M059J (cell line): ENCODE data around the gene MCU. TPM values are rescaled to one million over a fixed set of nuclear protein-coding genes. Genes with fewer than 3 reads are reported as not detected.
"Not testable (repeated sequence)": the region's sequence is repeated elsewhere in the genome, so short reads cannot be mapped to it uniquely, and the experiment has no call there.

Experiments used
- DNase-seq: peaks from one replicate; pipeline ENCODE4 v3.0.0-alpha.2; 2012; ENCODE audit warnings: low read depth
- total RNA-seq: library from RNA; depleted of rRNA; stranded (reverse); fragments of >200 nt; shearing (Covaris generic); gene quantifications from 2 replicates; pipeline ENCODE4 v1.2.3, GENCODE V29; 2014

MCU gene
- total RNA-seq, 1 experiment from 2014 or later: 40.2 TPM

DNA sequence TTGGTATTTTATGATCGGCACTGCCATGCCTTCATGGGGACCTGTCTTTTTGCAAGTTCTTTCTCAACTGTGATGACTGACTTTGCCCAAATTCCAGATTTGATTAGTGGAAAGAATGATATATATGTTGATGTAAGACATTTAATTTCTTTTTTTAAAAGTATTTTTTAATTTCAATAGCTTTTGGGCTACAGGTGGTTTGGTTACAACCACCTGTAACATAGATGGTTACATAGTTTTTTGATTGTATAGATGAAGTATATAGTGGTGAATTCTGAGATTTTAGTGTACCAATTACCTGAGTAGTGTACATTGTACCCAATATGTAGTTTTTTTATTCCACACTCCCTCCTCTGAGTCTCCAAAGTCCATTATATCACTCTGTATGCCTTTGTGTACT is 69.6 kb downstream of the MCU start:
- DNase-seq: no peak

DNA sequence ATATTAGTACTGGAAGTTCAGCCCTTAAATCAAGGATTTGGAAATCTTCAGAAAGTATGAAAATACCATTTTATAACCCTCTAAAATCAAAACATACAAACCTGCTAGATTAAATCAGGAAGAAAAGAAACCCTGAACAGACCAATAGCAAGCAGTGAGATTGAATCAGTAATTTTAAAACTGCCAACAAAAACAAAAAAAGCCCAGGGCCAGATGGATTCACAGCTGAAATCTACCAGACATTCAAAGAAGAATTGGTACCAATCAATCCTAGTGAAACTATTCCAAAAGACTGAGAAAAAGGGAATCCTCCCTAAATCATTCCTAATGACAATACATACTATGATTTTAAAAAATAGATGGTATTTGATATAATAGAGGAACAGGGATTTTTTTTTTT is 70.1 kb downstream of the MCU start:
- DNase-seq: no peak

DNA sequence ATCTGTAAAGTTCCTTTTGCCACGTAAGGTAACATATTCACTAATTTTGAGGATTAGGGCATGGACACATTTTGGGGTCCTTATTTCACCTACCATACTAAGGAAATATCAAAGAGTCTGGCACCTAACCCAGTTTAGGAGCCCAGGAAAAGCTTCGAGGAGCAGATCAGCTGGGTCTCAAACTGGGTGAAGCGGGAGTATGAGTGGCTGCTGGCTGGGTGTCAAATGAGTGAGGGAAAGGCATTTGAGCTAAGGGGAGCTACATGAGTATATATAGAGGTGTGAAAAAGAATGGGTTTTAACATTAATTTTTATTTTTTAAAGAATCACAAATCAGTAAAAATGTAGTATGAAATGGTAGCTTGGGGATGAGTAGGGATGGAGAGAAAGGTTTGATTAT is 71.3 kb downstream of the MCU start:
- DNase-seq: no peak

DNA sequence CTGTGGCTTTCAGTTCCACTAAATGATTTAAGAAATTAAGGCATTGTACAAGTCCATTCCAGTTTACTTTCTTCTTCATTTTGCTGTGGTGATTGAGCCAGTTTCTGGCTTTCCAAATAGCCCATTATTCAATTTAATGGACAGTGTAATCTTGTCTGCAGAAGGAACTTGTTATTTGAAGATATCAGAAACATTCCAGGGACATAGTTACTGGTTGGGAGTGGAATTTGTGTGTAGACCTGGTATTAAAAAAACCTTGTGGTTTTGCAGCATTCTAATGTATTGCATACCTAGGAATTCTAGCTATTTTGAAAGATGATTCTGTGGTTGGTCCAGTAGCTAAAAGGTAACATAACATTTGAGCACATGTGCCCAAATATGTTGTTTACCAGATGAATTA is 72.2 kb downstream of the MCU start:
- DNase-seq: peak; percentile 82

DNA sequence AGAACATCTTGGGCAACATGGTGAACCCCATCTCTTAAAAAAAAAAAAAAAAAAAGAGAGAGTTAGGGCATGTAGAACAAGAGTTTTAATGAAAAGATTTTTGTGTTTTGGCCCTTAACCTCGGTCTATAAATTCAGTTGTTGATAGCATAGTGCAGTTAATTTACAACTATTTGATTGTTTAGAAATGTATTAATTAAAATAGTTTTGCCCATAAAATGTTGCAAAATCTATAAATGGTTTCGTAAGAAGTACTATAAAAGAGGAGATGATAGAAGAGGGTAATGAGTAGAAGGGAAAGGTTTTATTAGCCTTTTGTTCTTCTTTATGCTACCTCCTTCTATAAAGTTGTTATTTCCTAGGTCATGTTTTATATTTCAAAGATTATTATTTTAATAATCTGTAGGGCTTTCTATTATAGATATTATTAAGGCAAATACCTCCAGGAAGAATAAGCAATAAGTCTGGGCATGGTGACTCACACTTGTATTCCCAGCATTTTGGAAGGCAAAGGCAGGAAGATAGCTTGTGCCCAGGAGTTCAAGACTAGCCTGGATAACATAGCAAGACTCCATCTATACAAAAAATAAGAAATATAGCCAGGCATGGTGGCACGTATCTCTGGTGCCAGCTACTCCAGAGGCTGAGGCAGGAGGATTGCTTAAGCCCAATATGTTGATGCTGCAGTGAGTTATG is 73.3 kb downstream of the MCU start:
- peak; percentile 36 for DNase-seq

DNA sequence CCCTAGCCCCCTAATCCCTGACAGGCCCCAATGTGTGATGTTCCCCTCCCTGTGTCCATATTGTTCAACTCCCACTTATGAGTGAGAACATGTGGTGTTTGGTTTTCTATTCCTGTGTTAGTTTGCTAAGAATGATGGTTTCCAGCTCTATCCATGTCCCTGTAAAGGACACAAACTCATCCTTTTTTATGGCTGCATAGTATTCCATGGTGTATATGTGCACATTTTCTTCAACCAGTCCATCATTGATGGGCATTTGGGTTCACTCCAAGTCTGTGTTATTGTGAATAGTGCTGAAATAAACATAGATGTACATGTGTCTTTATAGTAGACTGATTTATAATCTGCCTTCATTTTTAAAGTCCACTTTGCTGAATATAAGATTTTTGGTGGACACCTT is 79.3 kb downstream of the MCU start:
- not testable (repeated sequence) for DNase-seq

DNA sequence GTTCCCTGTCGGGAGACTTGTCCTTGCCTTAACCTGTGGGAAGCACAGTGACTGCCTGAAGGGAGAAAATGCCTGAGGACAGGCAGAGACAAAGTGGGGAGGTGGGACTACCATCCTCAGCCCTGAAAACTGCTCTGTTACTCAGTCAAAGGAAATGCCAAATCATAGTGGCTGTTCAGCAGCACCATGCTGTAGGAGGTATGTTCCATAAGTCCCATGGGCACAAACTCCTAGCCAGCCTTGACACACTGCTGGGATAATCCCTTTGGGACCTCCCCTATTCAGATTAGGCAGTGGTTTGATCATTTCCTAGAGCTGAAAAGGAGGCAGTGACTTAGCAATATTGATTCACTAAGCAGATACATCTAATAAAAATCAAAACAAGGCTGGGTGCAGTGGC is 80.1 kb downstream of the MCU start:
- no peak for DNase-seq

DNA sequence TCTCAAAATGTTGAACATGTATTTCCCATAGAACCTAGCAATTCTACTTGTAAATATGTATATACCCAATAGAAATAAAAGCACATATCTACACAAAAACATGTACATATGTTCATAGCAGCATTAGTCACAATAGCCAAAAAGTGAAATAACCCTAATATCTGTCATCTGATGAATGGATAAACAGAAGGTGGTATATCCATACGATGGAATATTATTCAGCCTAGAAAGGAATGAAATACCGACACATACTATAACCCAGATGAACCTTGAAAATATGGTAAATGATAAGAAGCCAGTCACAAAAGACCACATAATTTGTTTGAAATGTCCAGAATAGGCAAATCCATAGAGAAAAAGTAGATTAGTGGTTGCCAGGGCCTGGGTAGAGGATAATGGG is 87.9 kb downstream of the MCU start:
- no peak for DNase-seq

DNA sequence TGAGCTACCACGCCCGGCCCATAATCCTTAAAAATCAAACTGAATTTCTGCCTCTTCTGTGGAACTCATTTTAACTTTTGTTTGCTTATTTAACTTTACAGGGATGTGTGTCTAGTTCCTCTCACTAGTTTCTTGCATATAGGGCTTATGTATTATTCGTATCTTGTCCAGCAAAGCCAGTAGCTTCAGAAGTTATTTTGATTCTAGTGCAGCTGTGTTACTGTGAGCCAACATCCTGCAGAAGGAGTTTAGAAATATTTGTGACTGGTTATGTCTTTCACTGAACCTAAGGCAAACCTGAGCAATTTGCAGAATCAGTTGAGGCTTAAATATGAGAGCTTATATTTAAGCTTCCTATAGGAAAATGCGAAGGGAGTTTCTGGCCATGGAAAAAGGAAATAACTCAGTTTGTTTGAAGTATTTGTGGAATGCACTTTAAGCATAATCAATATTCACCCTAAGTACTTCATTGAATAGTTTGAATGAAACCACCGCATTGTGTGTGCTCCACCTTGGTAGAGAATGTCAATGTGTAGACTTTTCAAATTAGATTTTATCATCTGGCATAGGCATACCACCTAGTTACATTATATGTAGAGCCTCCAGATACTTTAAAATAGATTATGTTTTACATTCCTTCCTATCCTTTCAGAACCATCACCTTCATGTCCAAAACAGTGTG is 90.8 kb downstream of the MCU start:
- no peak for DNase-seq

DNA sequence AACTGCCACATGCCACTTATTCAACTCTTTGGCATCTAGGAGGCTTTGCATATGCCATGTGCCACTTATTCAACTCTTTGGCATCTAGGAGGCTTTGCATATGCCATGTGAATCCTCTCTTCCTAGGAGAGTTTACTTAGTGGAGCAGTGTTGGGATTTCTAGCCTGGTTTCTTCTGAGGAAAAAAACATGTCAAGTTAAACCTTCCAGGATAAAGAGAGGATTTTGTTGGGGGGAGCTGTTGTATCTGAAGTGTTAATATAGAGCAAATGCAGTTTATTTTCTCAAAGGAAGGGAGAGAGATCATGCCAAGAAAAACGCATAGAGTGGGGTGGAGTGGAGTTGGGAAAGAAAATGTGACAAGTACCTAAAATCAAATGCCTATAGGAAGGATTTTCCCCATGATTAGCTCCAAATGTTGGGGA is 91.5 kb downstream of the MCU start:
- peak; percentile 15 for DNase-seq

DNA sequence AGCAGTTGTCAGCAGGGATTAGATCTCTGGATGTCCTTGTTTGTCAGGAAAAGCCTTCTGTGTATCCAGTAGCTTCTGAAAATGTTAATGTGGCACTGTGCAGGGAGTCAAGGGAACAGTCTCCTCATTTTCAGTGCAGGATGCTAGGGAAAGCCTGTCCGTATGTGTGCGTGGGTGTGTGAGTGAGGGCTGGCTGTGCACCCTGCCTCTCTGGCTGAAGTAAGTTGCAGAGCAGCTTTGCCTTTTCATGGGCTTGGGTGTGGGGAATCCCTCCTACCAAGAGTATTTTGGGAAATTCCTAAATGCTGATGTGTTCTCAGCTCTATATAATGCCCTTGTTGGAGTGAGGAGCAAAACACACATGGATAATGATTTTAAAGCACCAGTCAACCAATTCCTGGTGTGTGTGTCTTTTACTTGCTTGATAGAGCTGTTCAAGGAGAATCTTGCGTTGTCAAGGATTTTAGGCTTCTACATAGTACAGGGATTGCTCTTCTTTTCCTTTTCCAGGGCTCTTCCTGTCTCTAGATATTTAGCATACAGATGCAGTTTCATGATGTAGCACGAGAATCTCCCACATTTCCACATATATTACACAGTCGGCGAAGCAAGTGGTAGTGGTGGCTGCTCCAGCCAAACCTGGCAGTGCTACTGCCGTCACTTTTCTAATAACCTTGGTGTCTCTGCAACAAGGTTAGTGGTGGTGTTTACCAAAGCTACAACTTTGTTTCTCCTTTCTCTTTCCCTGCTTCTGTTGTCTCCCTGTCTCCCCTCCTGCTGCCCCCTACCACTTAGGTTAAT is 92.8 kb downstream of the MCU start:
- DNase-seq: peak; percentile 64

DNA sequence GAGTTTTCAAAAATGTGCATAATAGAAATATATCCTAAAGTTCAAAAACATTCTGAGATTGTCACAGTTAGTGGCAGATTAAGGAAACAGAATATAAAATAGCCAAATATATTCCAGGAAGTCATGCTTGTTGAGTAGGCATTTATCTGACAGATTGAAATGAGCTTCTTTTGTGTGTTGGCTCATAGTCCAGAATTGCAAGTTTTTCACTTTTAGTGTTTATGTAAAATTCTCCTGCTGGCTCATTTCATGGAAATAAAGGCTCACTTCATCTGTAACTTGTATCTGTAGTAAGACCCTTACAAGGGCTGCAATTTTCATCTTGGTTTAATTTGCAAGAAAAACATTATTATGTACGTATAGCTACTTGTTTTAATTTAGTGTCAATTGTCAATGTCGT is 93.5 kb downstream of the MCU start:
- no peak for DNase-seq

DNA sequence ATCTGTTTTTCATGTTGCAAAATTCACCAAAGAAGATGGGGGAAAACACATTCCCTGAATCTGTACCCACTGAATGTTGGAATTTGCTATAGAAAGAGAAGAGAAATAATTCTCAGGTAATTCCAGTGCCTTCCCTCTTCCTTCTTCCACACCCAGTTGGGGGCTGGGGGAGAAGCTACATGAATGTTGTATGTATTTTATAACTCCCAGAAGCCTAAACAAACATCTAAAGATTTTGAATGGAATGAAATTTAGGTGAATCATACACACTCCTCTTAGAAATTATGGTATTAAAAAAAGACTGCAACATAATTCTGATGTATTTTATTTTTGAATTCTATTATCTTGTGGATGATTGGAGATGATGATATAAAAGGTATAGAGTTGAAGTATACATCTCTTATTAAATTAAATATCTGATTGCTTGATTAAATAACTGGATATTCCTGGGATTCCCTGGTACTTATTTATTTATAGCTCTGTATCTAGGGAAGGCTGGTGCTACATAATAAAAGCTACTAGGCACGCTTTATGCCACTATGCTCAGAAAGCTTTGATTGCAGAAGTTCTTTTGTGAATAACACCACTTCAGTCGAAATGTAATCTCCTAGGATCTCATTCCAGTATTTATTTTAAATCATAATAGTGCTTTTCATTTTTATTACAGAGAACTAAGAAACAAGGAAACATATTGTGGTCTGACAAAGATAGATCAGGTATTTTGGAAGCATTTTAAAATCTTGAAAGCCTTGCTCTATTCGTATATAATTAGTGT is 98.5 kb downstream of the MCU start:
- no peak for DNase-seq

DNA sequence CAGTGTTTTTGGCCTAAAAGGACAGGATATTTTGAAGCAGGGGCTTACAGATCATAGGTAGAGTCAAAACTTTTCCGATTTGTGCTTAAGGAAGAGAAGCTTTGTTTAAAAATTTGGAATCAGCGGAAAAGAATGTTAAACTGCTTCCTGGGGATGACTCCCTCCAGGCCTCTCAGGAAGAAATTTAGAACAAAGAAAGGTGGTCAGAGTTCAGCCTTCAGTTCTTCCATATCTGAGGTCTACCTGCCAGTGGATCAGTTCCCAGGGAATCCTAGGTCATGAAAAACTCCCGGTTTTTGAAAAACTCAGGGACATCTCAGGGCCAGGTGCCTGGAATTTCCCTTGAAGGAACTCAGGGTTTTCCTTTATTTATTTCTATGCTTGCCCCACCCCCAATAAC is 100.3 kb downstream of the MCU start:
- DNase-seq: peak; percentile 33

DNA sequence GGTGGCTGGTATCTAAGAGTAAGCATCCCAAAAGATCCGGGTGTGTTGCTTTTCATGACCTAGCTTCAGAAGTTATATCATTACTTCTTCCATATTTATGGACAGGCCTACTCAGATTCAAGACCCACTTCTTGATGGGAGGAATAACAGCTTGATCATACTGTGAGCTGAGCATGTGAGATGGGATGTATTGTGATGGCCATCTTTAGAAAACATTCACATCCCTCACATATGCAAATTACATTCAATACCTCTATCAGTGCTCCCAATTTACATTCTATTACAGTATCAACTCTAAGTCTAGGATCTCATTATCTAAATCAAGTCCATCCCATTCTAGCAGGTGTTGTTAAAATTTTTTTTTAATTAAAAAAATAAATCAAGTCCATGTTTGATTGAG is 101.8 kb downstream of the MCU start:
- no peak for DNase-seq

DNA sequence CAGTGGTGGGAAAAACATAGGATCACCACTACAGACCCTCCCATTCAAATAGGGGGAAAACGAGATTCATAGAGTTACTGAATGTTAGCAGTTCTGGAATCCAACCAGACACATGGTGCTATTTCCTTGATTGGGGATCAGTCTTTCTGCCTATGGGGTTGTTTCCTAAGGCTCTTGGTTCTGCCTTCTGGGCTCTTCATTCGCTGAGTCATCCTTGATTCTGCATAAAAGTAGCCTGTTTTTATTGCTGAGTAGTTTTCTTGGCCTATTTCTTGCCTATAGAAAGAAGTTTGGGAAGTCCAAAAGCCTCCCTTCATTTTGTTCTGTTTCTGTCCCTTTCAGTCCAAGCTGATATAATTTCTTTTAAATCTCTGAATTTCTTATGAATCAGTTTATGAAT is 102.3 kb downstream of the MCU start:
- DNase-seq: peak; percentile 66

DNA sequence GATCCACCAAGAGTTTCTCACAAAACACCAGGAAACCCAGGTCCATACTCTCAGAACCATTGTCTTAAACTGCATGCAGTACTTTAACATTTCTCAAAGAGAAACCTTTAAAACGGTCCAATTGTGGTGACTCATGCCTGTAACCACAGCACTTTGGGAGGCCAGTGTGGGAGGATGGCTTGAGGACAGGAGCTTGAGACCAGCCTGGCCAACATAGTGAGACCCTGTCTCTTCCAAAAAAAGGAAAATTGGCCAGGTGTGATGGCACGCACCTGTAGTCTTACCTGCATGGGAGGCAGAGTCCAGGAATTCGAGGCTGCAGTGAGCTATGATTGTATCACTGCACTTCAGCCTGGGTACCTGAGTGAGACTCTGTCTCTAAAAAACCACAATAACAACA is 104.1 kb downstream of the MCU start:
- DNase-seq: peak; percentile 73

DNA sequence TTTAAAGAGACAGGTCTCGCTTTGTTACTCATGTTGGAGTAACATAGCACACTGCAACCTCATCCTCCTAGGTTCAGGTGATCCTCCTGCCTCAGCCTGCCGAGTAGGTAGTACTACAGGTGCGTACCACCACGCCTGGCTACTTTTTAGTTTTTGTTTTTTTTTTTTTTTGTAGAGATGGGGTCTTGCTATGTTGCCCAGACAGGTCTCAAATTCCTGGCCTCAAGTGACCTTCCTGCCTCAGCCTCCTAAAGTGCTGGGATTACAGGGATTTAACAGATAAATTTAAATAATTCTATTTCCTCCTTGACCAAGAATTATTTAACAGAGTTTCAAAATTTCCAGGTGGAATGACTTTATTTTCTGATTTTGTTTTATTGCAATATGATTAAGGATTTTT is 104.6 kb downstream of the MCU start:
- DNase-seq: no peak

DNA sequence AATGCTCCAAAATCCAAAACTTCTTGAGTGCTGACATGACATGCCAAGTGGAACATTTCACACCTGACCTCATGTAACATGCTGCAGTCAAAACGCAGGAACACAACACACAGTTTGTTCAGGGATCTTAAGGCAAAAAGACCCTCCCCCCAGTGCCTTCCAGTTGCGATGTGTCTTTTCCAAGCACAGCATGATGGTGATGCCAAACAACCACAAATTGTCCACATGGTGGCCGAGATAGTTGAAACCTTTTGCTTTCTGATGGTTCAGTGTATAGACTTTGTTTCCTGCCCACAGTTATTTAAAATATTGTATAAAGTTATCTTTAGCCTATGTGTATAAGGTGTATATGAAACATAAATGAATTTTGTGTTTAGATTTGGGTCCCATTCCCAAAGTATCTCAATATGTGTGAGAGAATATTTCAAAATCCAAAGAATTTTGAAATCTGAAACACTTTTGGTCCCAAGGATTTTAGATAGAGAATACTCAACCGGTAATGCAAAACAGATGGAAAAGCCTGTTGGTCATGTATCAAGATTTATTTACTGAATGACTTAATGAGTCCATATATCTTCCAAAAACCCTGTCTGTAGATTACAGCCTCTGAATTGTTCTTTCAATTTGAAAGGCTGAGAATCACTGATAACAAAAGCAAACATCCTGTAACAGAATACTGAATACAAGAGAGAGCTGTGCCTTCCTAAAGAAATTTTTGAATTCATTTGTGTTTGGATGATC is 108.2 kb downstream of the MCU start:
- no peak for DNase-seq

DNA sequence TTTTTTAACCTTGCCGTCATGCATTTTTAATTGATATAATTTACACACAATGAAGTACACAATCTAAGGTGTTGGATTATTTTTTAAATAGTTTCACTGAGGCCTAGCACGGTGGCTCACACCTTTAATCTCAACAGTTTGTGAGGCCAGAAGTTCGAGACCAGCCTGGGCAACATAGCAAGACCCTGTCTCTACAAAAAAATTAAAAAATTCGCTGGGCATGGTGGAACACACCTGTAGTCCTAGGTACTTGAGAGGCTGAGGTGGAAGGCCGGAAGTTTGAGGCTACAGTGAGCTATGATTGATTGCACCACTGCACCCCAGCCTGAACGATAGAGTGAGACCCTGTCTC is 108.8 kb downstream of the MCU start:
- DNase-seq: no peak

DNA sequence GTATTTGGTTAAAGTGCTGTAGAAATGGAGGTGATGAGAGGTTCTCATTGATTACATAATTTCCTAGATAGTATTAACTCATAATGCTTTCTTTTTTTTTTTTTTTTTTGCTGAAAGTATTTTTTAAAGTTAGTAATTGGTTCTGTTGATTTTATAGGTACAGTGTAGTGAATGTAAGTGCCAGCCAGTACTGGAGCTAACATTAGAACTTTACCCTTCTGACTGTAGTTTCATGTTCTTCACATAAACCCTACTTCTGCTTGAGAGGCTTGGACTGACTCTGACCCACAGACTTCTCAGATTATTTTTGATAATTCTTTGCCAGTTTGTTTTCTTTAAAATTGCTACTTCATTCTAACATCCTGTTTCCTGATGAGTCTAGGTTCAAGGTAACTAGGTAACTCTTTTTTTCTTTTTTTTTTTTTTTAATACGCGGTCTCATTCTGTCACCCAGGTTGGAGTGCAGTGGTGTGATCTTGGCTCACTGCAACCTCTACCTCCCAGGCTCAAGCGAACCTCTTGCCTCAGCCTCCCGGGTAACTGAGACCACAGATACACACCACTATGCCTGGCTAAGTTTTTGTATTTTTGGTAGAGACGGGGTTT is 109.4 kb downstream of the MCU start:
- DNase-seq: peak; percentile 14
